Calu3 (cell line): ENCODE data around the gene TMC4. TPM values are rescaled to one million over a fixed set of nuclear protein-coding genes. Genes with fewer than 3 reads are reported as not detected.

Experiments
- BruUV-seq: library from RNA; stranded (reverse); fragments of 400-500 nt; replicated peaks from 2 replicates; lab custom pipeline; 2021; lab: Mats Ljungman, UMichigan
- CTCF ChIA-PET: fragments of 300-600 bp; sonication (Branson Sonifier 250); formaldehyde crosslinking; loops from one replicate; lab custom pipeline; 2022; ENCODE audit warnings: antibody characterized with exemption; lab: Charles Lee
- DNase-seq: peaks from one replicate; pipeline ENCODE4 v3.0.0; 2022
- H3K27ac Mint-ChIP-seq: one replicate; pipeline ENCODE4 v1.8.0; 2022; ENCODE audit warnings: mixed read lengths; ENCODE audit not compliant: unreplicated experiment
- H3K27me3 Mint-ChIP-seq: one replicate; pipeline ENCODE4 v1.8.0; 2022; ENCODE audit warnings: mixed read lengths; ENCODE audit not compliant: unreplicated experiment
- H3K36me3 Mint-ChIP-seq: one replicate; pipeline ENCODE4 v1.8.0; 2022; ENCODE audit warnings: mild to moderate bottlenecking, moderate library complexity, mixed read lengths; ENCODE audit not compliant: insufficient read depth, unreplicated experiment
- H3K4me1 Mint-ChIP-seq: one replicate; pipeline ENCODE4 v1.8.0; 2022; ENCODE audit warnings: mild to moderate bottlenecking, low read depth, mixed read lengths; ENCODE audit not compliant: unreplicated experiment
- H3K4me3 Mint-ChIP-seq: one replicate; pipeline ENCODE4 v1.8.0; 2022; ENCODE audit warnings: mild to moderate bottlenecking, low read depth, moderate library complexity, mixed read lengths; ENCODE audit not compliant: unreplicated experiment
- H3K9me3 Mint-ChIP-seq: one replicate; pipeline ENCODE4 v1.8.0; 2022; ENCODE audit warnings: low read depth, mixed read lengths; ENCODE audit not compliant: unreplicated experiment
- intact Hi-C: fragments of 100-400 bp; cut with micrococcal nuclease; formaldehyde crosslinking; loops from one replicate; pipeline ENCODE4 v1.10.0; 2022; ENCODE audit not compliant: unreplicated experiment
- total RNA-seq: library from RNA; stranded (reverse); gene quantifications from 2 replicates; pipeline ENCODE4 v1.2.3, GENCODE V29; 2022
- TF ChIP-seq, protein P1 (sequence below): fragments of 200-600 bp; IDR thresholded peaks from one replicate; pipeline ENCODE4 v1.8.0; 2022; ENCODE audit warnings: antibody characterized with exemption; ENCODE audit not compliant: unreplicated experiment

The TMC4 gene
- total RNA-seq, 1 experiment from 2014 or later, result 157 TPM

DNA sequence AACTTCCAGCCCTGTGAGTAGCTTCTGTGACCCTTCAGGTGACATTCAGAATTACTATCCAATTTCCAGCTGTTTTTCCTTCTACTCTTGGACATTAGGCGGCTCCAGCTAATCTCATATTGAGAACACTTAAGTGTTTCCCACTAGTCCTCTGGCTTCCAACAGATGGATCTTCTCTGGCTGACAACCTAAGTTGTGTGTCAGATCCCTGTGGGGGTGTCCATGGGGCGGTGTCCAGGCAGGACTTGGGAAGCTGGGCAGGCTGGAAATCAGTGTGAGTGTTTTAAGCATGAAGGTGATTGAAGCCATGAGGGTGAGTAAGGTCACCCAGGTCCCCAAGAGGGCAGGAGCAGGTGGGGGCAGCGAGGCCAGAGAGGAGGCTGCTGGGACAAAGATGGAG is 25.3 kb downstream of the TMC4 start:
- TF ChIP-seq, protein P1, sequence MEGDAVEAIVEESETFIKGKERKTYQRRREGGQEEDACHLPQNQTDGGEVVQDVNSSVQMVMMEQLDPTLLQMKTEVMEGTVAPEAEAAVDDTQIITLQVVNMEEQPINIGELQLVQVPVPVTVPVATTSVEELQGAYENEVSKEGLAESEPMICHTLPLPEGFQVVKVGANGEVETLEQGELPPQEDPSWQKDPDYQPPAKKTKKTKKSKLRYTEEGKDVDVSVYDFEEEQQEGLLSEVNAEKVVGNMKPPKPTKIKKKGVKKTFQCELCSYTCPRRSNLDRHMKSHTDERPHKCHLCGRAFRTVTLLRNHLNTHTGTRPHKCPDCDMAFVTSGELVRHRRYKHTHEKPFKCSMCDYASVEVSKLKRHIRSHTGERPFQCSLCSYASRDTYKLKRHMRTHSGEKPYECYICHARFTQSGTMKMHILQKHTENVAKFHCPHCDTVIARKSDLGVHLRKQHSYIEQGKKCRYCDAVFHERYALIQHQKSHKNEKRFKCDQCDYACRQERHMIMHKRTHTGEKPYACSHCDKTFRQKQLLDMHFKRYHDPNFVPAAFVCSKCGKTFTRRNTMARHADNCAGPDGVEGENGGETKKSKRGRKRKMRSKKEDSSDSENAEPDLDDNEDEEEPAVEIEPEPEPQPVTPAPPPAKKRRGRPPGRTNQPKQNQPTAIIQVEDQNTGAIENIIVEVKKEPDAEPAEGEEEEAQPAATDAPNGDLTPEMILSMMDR, result no peak
- intact Hi-C loops, result no loop called here
- Mint-ChIP-seq H3K9me3 (no peaks in the 10 kb centered on the region), H3K36me3 (peaks cover 89% of the 10 kb centered on the region), H3K4me3 (no peak overlapping the region), H3K27ac (no peak overlapping the region), H3K4me1 (peaks cover 10% of the 10 kb centered on the region), H3K27me3 (no peaks in the 10 kb centered on the region)
- CTCF ChIA-PET, result no interaction called here
- no TSS peak for BruUV-seq
- no peak for DNase-seq

DNA sequence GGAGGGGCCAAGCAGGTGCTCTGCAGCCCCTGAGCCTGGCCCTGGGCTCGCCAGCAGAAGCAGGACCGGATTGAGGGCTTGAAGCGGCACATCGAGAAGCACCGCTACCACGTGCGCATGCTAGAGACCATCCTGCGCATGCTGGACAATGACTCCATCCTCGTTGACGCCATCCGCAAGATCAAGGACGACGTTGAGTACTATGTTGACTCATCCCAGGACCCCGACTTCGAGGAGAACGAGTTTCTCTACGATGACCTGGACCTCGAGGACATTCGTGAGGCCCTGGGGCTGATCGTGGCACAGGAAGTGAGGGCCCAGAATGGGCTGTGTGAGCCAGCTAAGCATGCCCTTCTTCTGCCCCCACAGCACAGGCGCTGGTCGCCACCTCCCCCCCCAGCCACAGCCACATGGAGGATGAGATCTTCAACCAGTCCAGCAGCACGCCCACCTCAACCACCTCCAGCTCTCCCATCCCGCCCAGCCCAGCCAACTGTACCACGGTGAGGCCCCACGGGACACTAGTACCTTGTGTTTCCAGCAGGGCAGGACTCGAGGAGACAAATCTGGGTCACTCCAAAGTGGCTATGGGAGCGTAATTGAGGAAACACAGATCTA is 27.3 kb downstream of the TMC4 start:
- Mint-ChIP-seq H3K36me3 (peaks cover 82% of the 10 kb centered on the region), H3K9me3 (no peaks in the 10 kb centered on the region), H3K4me1 (peaks cover 23% of the 10 kb centered on the region), H3K4me3 (no peak overlapping the region), H3K27ac (no peak overlapping the region), H3K27me3 (no peaks in the 10 kb centered on the region)
- DNase-seq, result no peak
- CTCF ChIA-PET, result no interaction called here
- BruUV-seq, result no TSS peak
- intact Hi-C loops, result no loop called here
- TF ChIP-seq, protein P1, result no peak

DNA sequence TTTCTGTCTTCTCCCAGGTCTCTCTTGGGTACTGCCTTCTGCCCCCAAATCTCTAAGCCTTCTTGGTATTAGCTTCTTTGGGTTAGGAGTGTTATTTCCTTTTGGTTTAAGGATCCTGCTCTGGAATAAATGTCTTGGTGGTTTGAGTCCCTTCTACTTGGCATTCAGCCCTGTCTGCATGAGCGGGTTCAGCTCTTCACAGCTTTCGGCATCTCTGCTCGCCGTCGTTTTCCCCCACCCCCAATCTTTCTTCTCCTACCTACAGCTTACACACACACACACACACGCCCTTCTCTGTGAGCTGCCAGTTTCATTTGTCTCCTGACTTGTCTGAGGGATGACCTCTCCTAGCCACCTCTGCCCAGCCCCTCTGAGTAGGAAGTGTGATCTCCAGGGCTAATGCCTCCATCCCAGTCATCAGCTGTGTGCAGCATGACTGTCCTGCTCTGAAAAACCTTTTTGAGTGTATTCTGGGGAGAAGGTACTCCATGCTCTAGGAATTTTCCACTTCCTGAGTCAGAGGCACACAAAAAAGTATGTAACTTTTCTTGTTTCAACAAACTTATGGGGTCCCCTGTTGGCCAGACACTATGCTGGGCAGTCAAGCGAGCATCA is 30.7 kb downstream of the TMC4 start:
- CTCF ChIA-PET, result no interaction called here
- BruUV-seq, result no TSS peak
- no peak overlapping the region for H3K27ac Mint-ChIP-seq
- peaks cover 90% of the 10 kb centered on the region for H3K36me3 Mint-ChIP-seq
- intact Hi-C loops, result no loop called here
- TF ChIP-seq, protein P1, result no peak
- peaks cover 44% of the 10 kb centered on the region for H3K4me1 Mint-ChIP-seq
- no peak for DNase-seq
- no peaks in the 10 kb centered on the region for H3K9me3 Mint-ChIP-seq
- no peaks in the 10 kb centered on the region for H3K27me3 Mint-ChIP-seq
- no peak overlapping the region for H3K4me3 Mint-ChIP-seq

DNA sequence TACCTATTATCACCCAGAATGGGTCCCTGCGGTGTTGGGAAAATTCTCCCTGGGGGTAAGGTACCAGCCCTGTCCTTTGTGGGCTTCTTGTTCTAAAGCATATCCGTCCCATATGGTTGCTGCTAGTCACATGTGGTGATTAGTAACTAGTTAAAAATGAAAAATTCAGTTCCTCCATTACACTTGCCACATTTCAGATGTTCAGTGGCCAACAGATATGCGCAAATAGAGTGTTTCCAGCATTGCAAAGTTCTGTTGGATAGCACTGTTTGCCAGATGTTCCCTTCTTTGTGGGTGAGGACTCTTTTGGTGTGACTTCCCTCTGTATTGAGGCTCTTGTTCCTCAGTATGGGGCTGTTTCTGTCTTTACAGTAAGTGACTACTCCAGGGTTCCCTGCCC is 31.6 kb downstream of the TMC4 start:
- H3K27me3 Mint-ChIP-seq, result no peaks in the 10 kb centered on the region
- no peak overlapping the region for H3K4me3 Mint-ChIP-seq
- DNase-seq, result no peak
- H3K36me3 Mint-ChIP-seq, result peaks cover 90% of the 10 kb centered on the region
- no TSS peak for BruUV-seq
- H3K27ac Mint-ChIP-seq, result no peak overlapping the region
- intact Hi-C loops, result no loop called here
- CTCF ChIA-PET, result no interaction called here
- no peaks in the 10 kb centered on the region for H3K9me3 Mint-ChIP-seq
- TF ChIP-seq, protein P1, result no peak
- H3K4me1 Mint-ChIP-seq, result peaks cover 44% of the 10 kb centered on the region
